Esophagus squamous epithelium (tissue), 4 donors: Measurements from ENCODE around the gene ISG15.
"Not testable (repeated sequence)": the region's sequence is repeated elsewhere in the genome, so short reads cannot be mapped to it uniquely, and the experiment has no call there.

Source experiments
- POLR2A ChIP-seq, 4 donors: fragments of 450-650 bp; IDR thresholded peaks; one replicate each; pipeline ENCODE4 v1.6.1; 2017; ENCODE audit warnings: antibody characterized with exemption in 4 of 4, mild to moderate bottlenecking in 4 of 4, moderate library complexity in 3 of 4
- TF ChIP-seq, protein P1 (sequence below), 6 experiments: fragments of 450-650 bp in 4 of 6; fragments of 200-600 bp in 2 of 6; sonication (generic) in 2 of 6; IDR thresholded peaks; one replicate each; pipeline ENCODE4 v1.5.1; 2016 to 2019; ENCODE audit warnings: antibody characterized with exemption in 6 of 6, mild to moderate bottlenecking in 4 of 6, moderate library complexity in 4 of 6

DNA sequence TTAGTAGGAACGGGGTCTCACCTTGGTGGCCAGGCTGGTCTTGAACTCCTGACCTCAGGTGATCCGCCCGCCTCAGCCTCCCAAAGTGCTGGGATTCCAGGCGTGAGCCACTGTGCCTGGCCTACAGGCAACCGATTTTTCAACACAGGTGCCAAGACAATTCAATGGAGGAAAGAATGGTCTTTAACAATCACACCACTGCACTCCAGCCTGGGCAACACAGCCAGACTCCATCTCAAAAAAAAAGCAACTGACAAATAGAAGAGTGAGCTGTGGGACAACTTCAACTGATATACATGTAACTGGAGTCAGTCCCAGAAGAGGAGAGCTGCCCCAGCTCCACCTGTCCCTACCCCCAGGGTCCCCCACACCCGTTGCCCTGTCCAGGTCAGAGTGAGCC lies 18.8 kb upstream of the ISG15 start:
- TF ChIP-seq, protein P1, sequence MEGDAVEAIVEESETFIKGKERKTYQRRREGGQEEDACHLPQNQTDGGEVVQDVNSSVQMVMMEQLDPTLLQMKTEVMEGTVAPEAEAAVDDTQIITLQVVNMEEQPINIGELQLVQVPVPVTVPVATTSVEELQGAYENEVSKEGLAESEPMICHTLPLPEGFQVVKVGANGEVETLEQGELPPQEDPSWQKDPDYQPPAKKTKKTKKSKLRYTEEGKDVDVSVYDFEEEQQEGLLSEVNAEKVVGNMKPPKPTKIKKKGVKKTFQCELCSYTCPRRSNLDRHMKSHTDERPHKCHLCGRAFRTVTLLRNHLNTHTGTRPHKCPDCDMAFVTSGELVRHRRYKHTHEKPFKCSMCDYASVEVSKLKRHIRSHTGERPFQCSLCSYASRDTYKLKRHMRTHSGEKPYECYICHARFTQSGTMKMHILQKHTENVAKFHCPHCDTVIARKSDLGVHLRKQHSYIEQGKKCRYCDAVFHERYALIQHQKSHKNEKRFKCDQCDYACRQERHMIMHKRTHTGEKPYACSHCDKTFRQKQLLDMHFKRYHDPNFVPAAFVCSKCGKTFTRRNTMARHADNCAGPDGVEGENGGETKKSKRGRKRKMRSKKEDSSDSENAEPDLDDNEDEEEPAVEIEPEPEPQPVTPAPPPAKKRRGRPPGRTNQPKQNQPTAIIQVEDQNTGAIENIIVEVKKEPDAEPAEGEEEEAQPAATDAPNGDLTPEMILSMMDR (IDR thresholded peaks at IDR 0.05) = not testable (repeated sequence)
- TF ChIP-seq POLR2A (IDR thresholded peaks at IDR 0.05) = not testable (repeated sequence)
